HAP-1 (cell line): Measurements from ENCODE around the gene CLEC2D.
"Not testable (repeated sequence)": the region's sequence is repeated elsewhere in the genome, so short reads cannot be mapped to it uniquely, and the experiment has no call there.

ENCODE experiments used
- DNase-seq, 2 experiments: peaks; one replicate each; pipeline ENCODE4 v3.0.0-alpha.2; 2016 to 2020; ENCODE audit warnings: low spot score in 2 of 2
- H3K27me3 ChIP-seq: fragments of 250-450 bp; sonication (Bioruptor Pico); 2 replicates; pipeline ENCODE4 v1.5.1; 2020; ENCODE audit warnings: low read depth, mild to moderate bottlenecking, moderate library complexity
- H3K36me3 ChIP-seq: fragments of 250-450 bp; sonication (Bioruptor Pico); replicated peaks from 2 replicates; pipeline ENCODE4 v1.5.1; 2020; ENCODE audit warnings: mild to moderate bottlenecking
- H3K4me1 ChIP-seq: fragments of 250-450 bp; sonication (Bioruptor Pico); 2 replicates; pipeline ENCODE4 v1.5.1; 2020; ENCODE audit warnings: mild to moderate bottlenecking
- H3K4me3 ChIP-seq: fragments of 250-450 bp; sonication (Bioruptor Pico); 2 replicates; pipeline ENCODE4 v1.5.1; 2020; ENCODE audit warnings: mild to moderate bottlenecking, moderate library complexity
- H3K9me3 ChIP-seq: fragments of 250-450 bp; sonication (Bioruptor Pico); 2 replicates; pipeline ENCODE4 v1.5.1; 2020; ENCODE audit warnings: mild to moderate bottlenecking, moderate library complexity
- in situ Hi-C: fragments of 300-500 bp; cut with MboI; formaldehyde crosslinking; loops from 3 replicates; pipeline ENCODE4 v1.14.3; 2020; ENCODE audit warnings: low sequenced_read_pairs, inconsistent platforms, mixed read lengths

The CLEC2D gene, protein sequence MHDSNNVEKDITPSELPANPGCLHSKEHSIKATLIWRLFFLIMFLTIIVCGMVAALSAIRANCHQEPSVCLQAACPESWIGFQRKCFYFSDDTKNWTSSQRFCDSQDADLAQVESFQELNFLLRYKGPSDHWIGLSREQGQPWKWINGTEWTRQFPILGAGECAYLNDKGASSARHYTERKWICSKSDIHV

DNA sequence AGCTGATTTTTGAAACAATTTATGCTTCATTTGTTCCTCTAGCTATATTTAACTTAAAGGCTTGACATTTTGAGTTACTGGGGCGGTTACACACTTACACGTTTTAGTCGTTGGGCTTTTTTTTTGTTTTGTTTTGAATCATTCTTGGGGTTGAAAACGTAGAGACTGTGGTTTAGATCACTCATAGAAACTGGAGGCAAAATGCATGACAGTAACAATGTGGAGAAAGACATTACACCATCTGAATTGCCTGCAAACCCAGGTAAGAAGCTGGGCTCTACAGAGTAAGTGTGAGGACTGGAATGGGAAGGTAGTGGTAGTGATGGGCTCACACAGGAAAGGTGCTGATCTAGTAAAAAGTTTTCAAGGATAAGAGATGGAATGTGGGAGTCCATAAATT lies at the start of gene CLEC2D:
Gene CLEC2D (plus strand): TSS at position 180 of the 400 bp plus-strand sequence. CDS start 22 bp downstream, at position 202.
- Histone ChIP-seq H3K27me3 (no peaks in the 10 kb centered on the region), H3K9me3 (no peaks in the 10 kb centered on the region), H3K4me1 (no peaks in the 10 kb centered on the region), H3K4me3 (no peak within 1 kb of the TSS), H3K36me3 (no peaks in the 10 kb centered on the region)
- no peak for DNase-seq
- in situ Hi-C loops = no loop called here

DNA sequence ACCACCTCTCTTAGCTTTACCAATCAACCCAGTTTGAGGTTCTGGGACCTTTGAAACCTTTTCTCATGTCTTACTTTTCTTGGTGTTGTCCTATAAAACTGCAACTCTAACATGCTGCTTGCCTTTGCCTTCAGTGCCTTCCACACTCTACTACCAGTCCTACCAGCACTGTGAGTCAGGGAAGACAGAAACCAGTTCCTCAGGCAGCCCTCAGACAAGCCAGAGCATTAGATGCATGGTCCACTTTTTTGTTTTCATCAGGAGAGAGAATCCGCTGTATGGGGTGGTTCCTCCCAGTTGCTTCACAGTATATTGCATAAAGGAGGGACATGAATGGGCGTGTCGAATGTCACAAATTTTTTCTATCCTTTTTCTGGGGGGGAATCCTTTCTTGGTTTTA lies 44.5 kb upstream of the CLEC2D start:
- DNase-seq = no peak
- H3K4me1 ChIP-seq = no peaks in the 10 kb centered on the region
- H3K27me3 ChIP-seq = no peaks in the 10 kb centered on the region
- no peaks in the 10 kb centered on the region for H3K9me3 ChIP-seq
- H3K4me3 ChIP-seq = no peak overlapping the region
- in situ Hi-C loops = no loop called here
- no peaks in the 10 kb centered on the region for H3K36me3 ChIP-seq

DNA sequence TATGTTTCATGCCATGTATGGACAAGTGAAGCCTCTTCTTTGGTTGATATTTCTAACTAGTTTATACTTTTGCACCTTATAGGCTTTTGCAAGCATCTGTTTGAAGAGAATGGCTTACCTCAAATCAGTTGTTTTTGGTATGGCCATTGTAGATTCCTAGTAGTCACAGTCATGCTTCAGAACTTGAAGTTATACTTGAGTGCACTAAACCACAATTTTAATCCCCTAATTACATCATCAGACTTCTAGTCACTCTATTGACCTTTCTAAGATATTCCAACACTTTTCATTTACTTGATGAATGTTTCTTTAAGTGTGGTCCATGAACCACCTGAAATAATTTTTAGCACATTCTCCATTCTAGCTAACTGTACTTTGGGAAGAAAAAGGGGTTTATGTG lies 43.2 kb upstream of the CLEC2D start:
- Histone ChIP-seq H3K9me3 (no peaks in the 10 kb centered on the region), H3K4me3 (no peak overlapping the region), H3K27me3 (no peaks in the 10 kb centered on the region), H3K36me3 (no peaks in the 10 kb centered on the region), H3K4me1 (no peaks in the 10 kb centered on the region)
- in situ Hi-C loops = no loop called here
- DNase-seq = no peak

DNA sequence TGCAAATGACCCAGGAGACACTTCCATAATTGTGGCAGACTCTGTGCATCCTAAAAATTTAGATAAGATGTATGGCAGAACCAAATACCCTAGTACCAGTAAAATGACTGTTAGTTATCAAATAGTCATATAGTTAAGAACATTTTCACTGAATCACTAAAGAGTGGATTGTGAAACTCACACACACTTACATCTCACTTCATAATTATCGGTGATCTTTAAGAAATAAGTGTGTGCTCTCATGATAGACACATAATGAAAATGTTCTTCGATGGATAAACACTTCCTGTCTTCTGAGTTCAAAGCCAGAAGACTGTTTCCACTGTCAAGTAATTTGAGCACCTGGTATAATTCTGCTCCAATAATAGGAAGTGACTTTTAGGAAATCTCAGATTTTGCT lies 42.7 kb upstream of the CLEC2D start:
- in situ Hi-C loops = no loop called here
- no peak for DNase-seq
- no peaks in the 10 kb centered on the region for H3K4me1 ChIP-seq
- no peaks in the 10 kb centered on the region for H3K27me3 ChIP-seq
- H3K4me3 ChIP-seq = no peak overlapping the region
- H3K9me3 ChIP-seq = no peaks in the 10 kb centered on the region
- no peaks in the 10 kb centered on the region for H3K36me3 ChIP-seq

DNA sequence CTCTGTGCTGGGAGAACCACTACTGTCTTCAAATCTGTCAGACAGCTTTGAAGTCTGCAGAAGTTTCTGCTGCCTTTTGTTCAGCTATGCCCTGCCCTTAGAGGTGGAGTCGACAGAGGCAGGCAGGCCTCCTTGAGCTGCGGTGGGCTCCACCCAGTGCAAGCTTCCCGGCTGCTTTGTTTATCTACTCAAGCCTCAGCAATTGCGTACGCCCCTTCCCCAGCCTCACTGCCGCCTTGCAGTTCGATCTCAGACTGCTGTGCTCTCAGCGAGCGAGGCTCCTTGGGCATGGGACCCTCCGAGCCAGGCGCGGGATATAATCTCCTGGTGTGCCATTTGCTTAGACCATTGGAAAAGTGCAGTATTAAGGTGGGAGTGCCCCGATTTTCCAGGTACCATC lies 36.7 kb upstream of the CLEC2D start:
- Histone ChIP-seq H3K4me1 (peaks cover 16% of the 10 kb centered on the region), H3K27me3 (no peaks in the 10 kb centered on the region), H3K36me3 (no peaks in the 10 kb centered on the region), H3K9me3 (no peaks in the 10 kb centered on the region; the same call in 1 of the 2 replicates), H3K4me3 (no peak overlapping the region)
- in situ Hi-C loops = no loop called here
- no peak for DNase-seq

DNA sequence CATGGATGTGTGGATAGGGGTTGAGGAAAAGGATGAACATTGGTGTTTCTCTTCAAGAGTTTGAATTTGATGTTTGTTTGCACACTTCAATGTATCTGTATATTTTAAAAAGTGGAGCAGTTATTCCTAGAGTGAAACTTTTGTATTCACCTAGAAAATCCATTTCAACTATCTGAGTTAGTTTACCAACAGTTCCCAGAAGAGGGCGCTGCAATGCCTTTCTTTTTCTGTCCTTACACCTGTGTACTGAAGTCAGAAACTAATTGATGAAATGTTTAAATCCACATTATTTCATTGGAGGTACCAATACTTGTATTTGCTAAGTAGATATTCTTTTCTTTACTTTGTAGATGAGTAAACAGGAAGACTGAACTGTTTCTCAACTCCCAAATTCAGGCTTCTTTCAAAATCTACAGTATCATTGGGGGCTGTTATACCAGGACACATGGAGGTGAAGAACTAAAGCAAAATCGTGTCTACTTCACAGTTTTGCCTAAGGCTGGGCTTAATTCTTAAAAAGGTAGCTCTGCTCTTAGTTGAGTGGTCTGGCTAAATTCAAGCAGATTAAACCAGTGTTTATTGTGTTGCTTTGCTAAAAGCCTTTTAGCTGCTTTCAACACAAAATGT lies 35.2 kb upstream of the CLEC2D start:
- H3K4me1 ChIP-seq = peaks cover 16% of the 10 kb centered on the region
- H3K27me3 ChIP-seq = no peaks in the 10 kb centered on the region
- no peaks in the 10 kb centered on the region for H3K36me3 ChIP-seq
- DNase-seq = peak; percentile 29 to 77
- H3K4me3 ChIP-seq = no peak overlapping the region
- in situ Hi-C loops = no loop called here
- no peaks in the 10 kb centered on the region; the same call in 1 of the 2 replicates for H3K9me3 ChIP-seq

DNA sequence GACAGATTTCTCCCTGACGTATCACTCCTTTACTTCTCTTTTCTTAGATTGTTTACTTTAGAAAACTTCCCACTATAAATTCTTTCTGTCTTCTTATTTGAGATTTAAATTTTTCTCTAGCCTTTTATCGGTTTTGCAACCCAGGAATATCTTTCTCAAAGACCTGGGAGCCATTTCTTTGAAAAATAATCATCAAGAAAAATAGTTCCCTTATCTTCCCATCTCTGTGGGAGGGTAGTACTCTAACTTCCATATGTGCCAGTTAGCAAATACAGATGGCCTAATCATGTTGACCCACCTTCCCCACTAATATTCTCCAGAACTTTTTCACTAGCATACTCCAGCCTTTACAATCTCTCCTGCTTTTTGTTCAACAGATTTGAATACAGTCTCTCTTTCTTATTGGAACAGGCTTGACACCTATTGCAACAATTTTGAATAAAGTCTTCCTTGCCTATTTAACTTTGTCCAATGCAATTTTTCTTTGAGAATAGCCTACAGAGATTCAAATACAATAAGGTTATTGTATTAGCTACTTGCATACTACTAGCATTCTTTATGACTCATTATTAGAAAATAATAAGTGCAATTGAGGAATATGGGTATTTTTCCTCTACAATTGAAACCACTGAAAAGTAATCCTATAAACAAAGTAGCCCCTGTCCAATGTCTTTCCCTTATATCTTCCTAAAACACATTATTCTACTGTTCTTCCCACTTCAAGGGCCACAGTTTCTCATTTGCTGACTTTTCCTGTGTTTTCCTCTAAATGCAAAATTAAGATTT lies 34.4 kb upstream of the CLEC2D start:
- Histone ChIP-seq H3K4me1 (peaks cover 19% of the 10 kb centered on the region), H3K36me3 (no peaks in the 10 kb centered on the region), H3K27me3 (no peaks in the 10 kb centered on the region), H3K4me3 (no peak overlapping the region), H3K9me3 (no peaks in the 10 kb centered on the region; the same call in 1 of the 2 replicates)
- in situ Hi-C loops = no loop called here
- DNase-seq = no peak

DNA sequence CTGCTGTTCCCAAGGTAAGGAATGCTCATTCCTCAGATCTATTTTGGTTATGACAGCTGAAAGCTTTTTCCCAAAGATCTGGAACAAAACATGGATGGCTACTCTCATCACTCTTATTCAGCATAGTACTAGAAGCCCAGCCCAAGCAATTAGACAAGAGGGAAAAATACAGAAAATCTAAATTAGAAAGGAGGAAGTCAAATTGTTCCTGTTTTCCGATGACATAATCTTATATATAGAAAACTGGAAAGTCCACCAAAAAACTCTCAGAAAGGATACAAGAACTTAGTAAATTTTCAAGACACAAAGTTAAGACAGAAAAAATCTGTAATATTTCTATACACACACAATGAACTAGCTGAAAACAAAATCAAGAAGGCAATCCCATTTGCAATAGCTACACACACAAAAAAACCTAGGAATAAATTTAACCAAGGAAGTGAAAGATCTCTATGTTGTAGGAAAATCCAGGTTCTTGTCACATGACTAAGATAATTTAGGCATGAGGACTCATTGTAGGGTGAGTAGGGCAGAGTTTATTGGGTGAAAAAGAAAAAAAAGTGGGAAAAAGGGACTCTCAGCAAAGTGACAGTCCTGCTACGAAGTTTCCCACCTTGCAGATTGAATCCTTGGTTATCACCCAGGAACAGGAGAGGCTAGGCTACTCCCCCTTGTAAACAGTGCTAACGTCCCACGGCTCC lies 33.2 kb upstream of the CLEC2D start:
- Histone ChIP-seq H3K27me3 (no peaks in the 10 kb centered on the region), H3K4me3 (no peak overlapping the region), H3K9me3 (no peaks in the 10 kb centered on the region; the same call in 1 of the 2 replicates), H3K4me1 (peaks cover 19% of the 10 kb centered on the region), H3K36me3 (no peaks in the 10 kb centered on the region)
- DNase-seq = no peak
- in situ Hi-C loops = no loop called here

DNA sequence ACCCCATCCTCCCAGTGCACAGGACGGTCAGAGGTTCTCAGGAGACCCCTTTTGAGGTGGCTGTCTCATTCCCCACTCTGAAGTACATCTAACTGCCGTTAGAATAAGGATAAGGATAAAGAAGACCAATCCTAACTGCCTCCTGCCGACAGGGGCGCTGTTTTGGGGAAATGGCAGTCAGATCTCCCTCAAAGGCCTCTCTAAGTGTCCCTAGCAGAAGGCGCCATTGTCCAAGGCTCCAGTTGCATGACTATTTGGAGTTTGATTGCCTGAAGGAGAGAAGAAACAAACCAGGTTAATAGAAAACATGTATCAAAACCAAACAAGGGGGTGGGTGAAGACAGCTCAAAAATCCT lies 32.7 kb upstream of the CLEC2D start:
- Histone ChIP-seq H3K27me3 (no peaks in the 10 kb centered on the region), H3K4me1 (peaks cover 19% of the 10 kb centered on the region), H3K36me3 (no peaks in the 10 kb centered on the region), H3K9me3 (no peaks in the 10 kb centered on the region; the same call in 1 of the 2 replicates), H3K4me3 (no peak overlapping the region)
- no peak for DNase-seq
- in situ Hi-C loops = no loop called here

DNA sequence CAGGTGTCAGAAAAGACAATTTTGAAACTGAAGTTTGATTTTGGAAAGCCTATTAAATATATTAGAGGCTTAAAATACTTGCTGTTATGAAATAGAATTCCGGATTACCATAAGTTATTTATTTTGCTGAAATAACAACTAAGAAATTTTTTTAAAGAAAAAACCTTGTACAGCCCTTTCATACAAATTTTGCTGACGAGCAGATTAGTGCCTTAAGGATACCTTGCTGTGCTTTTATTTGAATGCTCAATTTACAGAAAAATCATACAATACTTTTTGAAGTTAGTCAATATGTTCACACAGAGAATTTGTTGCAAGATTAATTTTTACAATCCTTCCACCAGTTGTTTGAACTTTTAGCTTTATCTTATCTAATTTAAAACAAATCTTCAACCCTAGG lies 29.5 kb upstream of the CLEC2D start:
- Histone ChIP-seq H3K9me3 (no peaks in the 10 kb centered on the region; the same call in 1 of the 2 replicates), H3K4me1 (peaks cover 10% of the 10 kb centered on the region), H3K36me3 (no peaks in the 10 kb centered on the region), H3K4me3 (no peak overlapping the region), H3K27me3 (no peaks in the 10 kb centered on the region)
- no peak for DNase-seq
- in situ Hi-C loops = no loop called here

DNA sequence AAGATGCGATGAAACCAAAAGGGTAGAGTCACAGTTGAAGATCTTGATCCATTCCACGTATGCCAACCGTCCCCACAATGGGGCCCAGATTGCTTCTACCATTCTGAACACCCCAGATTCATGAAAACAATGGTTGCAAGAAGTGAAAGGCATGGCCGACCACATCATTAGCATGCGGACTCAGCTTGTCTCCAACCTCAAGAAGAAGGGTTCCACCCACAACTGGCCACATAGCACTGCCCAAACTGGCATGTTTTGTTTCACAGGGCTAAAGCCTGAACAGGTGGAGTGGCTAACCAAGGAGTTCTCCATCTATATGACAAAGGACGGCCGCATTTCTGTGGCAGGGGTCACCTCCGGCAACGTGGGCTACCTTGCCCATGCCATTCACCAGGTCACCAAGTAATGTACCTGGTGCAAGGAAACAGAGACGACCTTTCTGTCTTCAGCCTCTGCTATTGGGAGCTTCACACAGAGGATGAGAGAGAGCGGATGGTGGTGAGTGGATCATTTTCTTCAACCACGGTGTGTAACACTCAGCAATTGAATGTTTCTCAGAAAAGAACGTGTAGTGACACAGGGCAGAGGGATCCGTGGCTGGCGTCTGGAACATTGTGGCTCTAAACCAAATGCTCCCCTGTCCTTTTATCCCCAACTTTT lies 26.8 kb upstream of the CLEC2D start:
- in situ Hi-C loops = no loop called here
- Histone ChIP-seq H3K9me3 (no peaks in the 10 kb centered on the region; the same call in 1 of the 2 replicates), H3K4me1 (peaks cover 16% of the 10 kb centered on the region), H3K36me3 (no peaks in the 10 kb centered on the region), H3K27me3 (no peaks in the 10 kb centered on the region), H3K4me3 (no peak overlapping the region)
- DNase-seq = no peak

DNA sequence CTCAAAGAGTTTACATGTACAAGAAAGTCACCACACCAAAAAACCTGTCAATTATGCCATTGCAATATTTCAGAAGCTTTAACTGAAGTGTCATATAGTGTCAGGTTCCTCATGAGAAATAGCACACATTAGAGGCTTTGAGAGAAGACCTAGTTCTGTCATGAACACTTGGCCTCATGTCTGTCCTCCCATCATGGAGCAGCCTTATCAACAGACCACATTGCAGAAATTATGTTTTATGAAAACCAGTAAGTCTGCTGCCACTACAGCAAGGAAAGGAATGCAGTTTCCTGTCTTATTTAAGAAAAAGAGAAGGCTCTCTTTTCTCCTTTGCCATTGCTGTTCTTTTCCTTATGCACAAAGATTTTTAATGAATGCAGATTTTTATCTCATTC lies 26.2 kb upstream of the CLEC2D start:
- Histone ChIP-seq H3K36me3 (no peaks in the 10 kb centered on the region), H3K9me3 (no peaks in the 10 kb centered on the region), H3K4me1 (peaks cover 16% of the 10 kb centered on the region), H3K27me3 (no peaks in the 10 kb centered on the region), H3K4me3 (no peak overlapping the region)
- in situ Hi-C loops = no loop called here
- DNase-seq = no peak

DNA sequence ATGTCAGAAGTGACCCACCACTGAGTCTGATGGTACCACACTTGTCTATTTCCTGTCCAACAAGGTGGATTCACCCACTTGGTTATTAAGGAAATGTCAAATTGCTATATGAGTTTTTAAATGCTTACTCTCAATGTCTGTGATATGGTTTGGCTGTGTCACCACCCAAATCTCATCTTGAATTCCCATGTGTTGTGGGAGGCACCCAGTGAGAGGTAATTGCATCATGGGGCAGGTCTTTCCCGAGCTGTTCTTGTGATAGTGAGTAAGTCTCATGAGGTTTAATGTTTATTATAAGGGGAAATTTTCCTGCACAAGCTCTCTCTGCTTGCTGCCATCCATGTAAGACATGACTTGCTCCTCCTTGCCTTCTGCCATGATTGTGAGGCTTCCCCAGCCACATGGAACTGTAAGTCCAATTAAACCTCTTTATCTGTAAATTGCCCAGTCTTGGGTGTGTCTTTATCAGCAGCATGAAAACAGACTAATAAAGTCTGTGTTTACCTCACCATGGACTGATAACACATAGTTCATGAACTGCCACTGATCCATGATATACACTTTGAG lies 24.4 kb upstream of the CLEC2D start:
- H3K9me3 ChIP-seq, H3K27me3 ChIP-seq, DNase-seq, in situ Hi-C loops, H3K36me3 ChIP-seq, H3K4me3 ChIP-seq: not testable (repeated sequence)
- peaks cover 16% of the 10 kb centered on the region for H3K4me1 ChIP-seq
